Body of pancreas (tissue), 4 donors: ENCODE measurements around the gene OTUD3. TPM values are rescaled to one million over a fixed set of nuclear protein-coding genes. Genes with fewer than 3 reads are reported as not detected.

ENCODE experiments used
- ATAC-seq: fragments of 150-250 bp; one replicate; pipeline ENCODE4 v1.9.1; 2016
- DNase-seq, 4 donors: peaks; one replicate each; pipeline ENCODE4 v3.0.0-alpha.2; 2019
- H3K27ac ChIP-seq, 4 donors: fragments of 200-600 bp; sonication (generic); 1 replicate in 3 of 4; 2 replicates in 1 of 4; pipeline versions ENCODE4 v1.5.1 to v1.6.1; 2016 to 2019; ENCODE audit warnings: mild to moderate bottlenecking in 1 of 4, mixed read lengths in 1 of 4, moderate library complexity in 1 of 4
- H3K27me3 ChIP-seq, 2 donors: fragments of 200-600 bp; sonication (generic); one replicate each; pipeline ENCODE4 v1.6.0; 2016; ENCODE audit warnings: mild to moderate bottlenecking in 1 of 2
- H3K36me3 ChIP-seq, 2 donors: fragments of 200-600 bp; sonication (generic); replicated peaks in 1 of 2; 2 replicates each; pipeline ENCODE4 v1.5.1; 2016; ENCODE audit warnings: low read depth in 2 of 2; ENCODE audit not compliant: insufficient read depth in 1 of 2
- H3K4me1 ChIP-seq: fragments of 200-600 bp; sonication (generic); one replicate; pipeline ENCODE4 v1.6.0; 2016
- H3K4me3 ChIP-seq, 2 donors: fragments of 200-600 bp; sonication (generic); 1 replicate in 1 of 2; 2 replicates in 1 of 2; pipeline ENCODE4 v1.5.1; 2016 to 2019
- H3K9me3 ChIP-seq, 3 donors: fragments of 200-600 bp; sonication (generic); 1 replicate in 2 of 3; 2 replicates in 1 of 3; pipeline ENCODE4 v1.5.1; 2016
- CTCF ChIP-seq, 7 experiments: fragments of 450-650 bp in 4 of 7; fragments of 200-600 bp in 3 of 7; sonication (generic) in 3 of 7; IDR thresholded peaks; one replicate each; pipeline ENCODE4 v1.5.1; 2016 to 2019; ENCODE audit warnings: antibody characterized with exemption in 7 of 7
- POLR2A ChIP-seq, 3 donors: fragments of 450-650 bp; IDR thresholded peaks; one replicate each; pipeline ENCODE4 v1.6.1; 2016; ENCODE audit warnings: antibody characterized with exemption in 3 of 3, mild to moderate bottlenecking in 2 of 3
- WGBS, 2 donors: methylation state at CpG; one replicate each; pipeline ENCODE4 v1.1.5; 2017; 5-methylcytosine and 5-hydroxymethylcytosine counted together
- intact Hi-C: fragments of 100-400 bp; cut with DNase I; formaldehyde crosslinking; loops from one replicate; pipeline ENCODE4 v1.15.1; 2023
- total RNA-seq, 2 donors: library from RNA; depleted of rRNA; stranded (reverse); fragments of >200 nt; gene quantifications; one replicate each; pipeline ENCODE4 v1.1.0, GENCODE V29; 2016

Gene OTUD3
- total RNA-seq, 2 donors from 2014 or later = 3.6 to 4.9 TPM

GRCh38 chr1:19907456-19907855, 25.3 kb downstream of the OTUD3 start:
- DNase-seq = no peak
- H3K36me3 ChIP-seq = peaks cover 8 to 24% of the 10 kb centered on the region in 2 donors

DNA sequence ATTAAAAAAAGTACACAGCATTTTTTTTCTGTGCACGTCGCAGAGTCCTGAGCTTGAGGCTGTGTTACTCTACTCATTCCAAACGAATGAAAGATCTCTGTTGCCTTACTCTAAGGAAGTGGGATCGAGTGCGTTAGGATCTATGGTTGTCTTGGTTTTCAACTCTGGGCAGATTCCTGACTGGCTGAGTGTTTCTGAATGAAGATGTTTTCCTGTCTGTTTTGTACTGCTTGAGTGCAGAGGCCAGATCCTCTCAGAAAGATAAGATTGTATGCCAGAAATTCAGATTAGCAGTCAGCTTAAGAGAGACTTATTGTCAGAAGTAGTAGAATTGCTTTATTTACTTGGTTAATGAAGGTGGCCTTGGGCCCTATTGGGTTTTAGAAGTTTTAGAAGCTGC, 27.2 kb downstream of the OTUD3 start:
- H3K4me3 ChIP-seq = no peak overlapping the region
- no peak for TF ChIP-seq POLR2A (IDR thresholded peaks at IDR 0.05)
- no peak for TF ChIP-seq CTCF (IDR thresholded peaks at IDR 0.05)
- H3K27ac ChIP-seq = no peak overlapping the region
- WGBS, 2 donors = 87 to 92% methylated on average over 5 of the region's 5 CpGs
- DNase-seq = no peak
- no peaks in the 10 kb centered on the region for H3K27me3 ChIP-seq
- ATAC-seq = no peak
- intact Hi-C loops = no loop called here
- peaks cover 8 to 25% of the 10 kb centered on the region in 2 donors for H3K36me3 ChIP-seq
- no peaks in the 10 kb centered on the region for H3K4me1 ChIP-seq
- no peaks in the 10 kb centered on the region for H3K9me3 ChIP-seq

More at GRCh38 chr1:19907456-19907855, 25.3 kb downstream of the OTUD3 start:
- TF ChIP-seq POLR2A (IDR thresholded peaks at IDR 0.05) (no peak), CTCF (IDR thresholded peaks at IDR 0.05) (no peak)
- ATAC-seq = no peak
- 92 to 93% methylated on average over 13 of the region's 13 CpGs for WGBS, 2 donors
- no peak overlapping the region for H3K4me3 ChIP-seq
- H3K27me3 ChIP-seq = no peaks in the 10 kb centered on the region
- no peaks in the 10 kb centered on the region for H3K9me3 ChIP-seq
- intact Hi-C loops = no loop called here
- no peak overlapping the region for H3K27ac ChIP-seq
- H3K4me1 ChIP-seq = no peaks in the 10 kb centered on the region

DNA sequence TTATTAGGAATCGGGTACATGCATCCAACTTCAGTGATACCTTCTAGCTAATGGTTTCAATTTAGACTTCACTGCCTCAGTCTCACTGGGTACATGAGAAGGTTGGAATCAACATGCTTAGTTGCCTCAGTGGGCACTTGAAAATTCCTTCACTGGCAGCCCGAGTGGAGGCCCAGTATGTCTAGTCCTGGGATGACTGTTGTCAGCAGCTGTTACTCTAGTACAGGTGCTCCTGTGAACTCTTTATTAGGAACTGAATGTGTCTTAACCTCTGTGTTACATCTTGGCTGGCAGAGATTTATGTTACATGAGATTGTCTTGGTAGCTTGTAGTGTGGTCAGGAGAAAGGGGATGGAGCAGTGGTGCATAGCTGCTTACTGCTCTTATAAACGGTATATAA, 27.8 kb downstream of the OTUD3 start:
- no peak for ATAC-seq
- Histone ChIP-seq H3K9me3 (no peaks in the 10 kb centered on the region), H3K4me1 (no peaks in the 10 kb centered on the region), H3K36me3 (peaks cover 8 to 22% of the 10 kb centered on the region in 2 donors), H3K27me3 (no peaks in the 10 kb centered on the region), H3K4me3 (no peak overlapping the region), H3K27ac (no peak overlapping the region)
- TF ChIP-seq CTCF (IDR thresholded peaks at IDR 0.05) (no peak), POLR2A (IDR thresholded peaks at IDR 0.05) (no peak)
- 86 to 92% methylated on average over 3 of the region's 3 CpGs for WGBS, 2 donors
- DNase-seq = no peak
- intact Hi-C loops = loop anchor here (5.0 to 10.0 kb wide), 3 partner anchors 237 to 585 kb away; no protein-coding TSS in a partner anchor

GRCh38 chr1:19910650-19911049, 28.5 kb downstream of the OTUD3 start:
- Histone ChIP-seq H3K36me3 (peaks cover 8 to 18% of the 10 kb centered on the region in 2 donors), H3K4me3 (no peak overlapping the region), H3K27me3 (no peaks in the 10 kb centered on the region), H3K27ac (no peak overlapping the region), H3K9me3 (no peaks in the 10 kb centered on the region), H3K4me1 (no peaks in the 10 kb centered on the region)
- no peak for ATAC-seq
- no peak for TF ChIP-seq POLR2A (IDR thresholded peaks at IDR 0.05)
- no peak for TF ChIP-seq CTCF (IDR thresholded peaks at IDR 0.05)
- intact Hi-C loops = loop anchor here (5.0 to 10.0 kb wide), 3 partner anchors 237 to 584 kb away; no protein-coding TSS in a partner anchor
- DNase-seq = no peak
- 74 to 100% methylated on average over 3 of the region's 3 CpGs for WGBS, 2 donors

DNA sequence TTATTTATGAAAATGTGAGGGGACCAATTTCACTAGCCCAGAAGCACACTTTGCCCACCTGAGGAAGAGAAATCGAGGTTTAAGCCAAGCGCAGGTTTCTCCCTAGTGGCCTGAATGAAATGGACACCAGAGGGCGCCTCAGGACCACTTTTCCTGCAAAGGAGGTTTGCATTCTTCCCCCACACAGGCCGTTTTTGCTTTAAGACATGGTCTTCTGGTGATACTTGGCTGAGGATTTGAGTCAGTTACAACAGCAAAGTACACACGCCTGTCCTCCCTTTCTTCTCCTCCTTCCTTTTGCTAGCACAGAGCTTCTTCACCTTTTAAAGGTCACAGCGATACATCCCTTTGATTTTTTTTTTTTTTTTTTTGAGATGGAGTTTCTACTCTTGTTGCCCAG, 35.9 kb downstream of the OTUD3 start:
- TF ChIP-seq POLR2A (IDR thresholded peaks at IDR 0.05) = no peak
- TF ChIP-seq CTCF (IDR thresholded peaks at IDR 0.05) = peak; percentile 64 to 91 (median 88)
- Histone ChIP-seq H3K4me3 (no peak overlapping the region), H3K4me1 (no peaks in the 10 kb centered on the region), H3K9me3 (no peaks in the 10 kb centered on the region), H3K27ac (no peak overlapping the region), H3K27me3 (no peaks in the 10 kb centered on the region), H3K36me3 (peaks cover 0 to 4% of the 10 kb centered on the region in 2 donors)
- 14 to 17% methylated on average over 6 of the region's 6 CpGs for WGBS, 2 donors
- DNase-seq = peak; percentile 80 to 87 (median 84)
- ATAC-seq = peak; percentile 76
- intact Hi-C loops = loop anchor here (10.0 kb wide), 2 partner anchors 287 to 577 kb away; no protein-coding TSS in a partner anchor
